DOHH2 (cell line): ENCODE results near the gene UTRN.

Experiments
- H3F3A ChIP-seq: fragments of 200-600 bp; sonication (generic), shearing (Covaris generic); 2 replicates; pipeline ENCODE4 v1.6.0; 2016; ENCODE audit warnings: antibody characterized with exemption, mild to moderate bottlenecking; ENCODE audit not compliant: control insufficient read depth, insufficient read depth
- H3K27ac ChIP-seq: fragments of 200-600 bp; sonication (generic); 2 replicates; pipeline ENCODE4 v1.5.1; 2014; ENCODE audit warnings: low read depth, mild to moderate bottlenecking, low read length, moderate library complexity
- H3K27me3 ChIP-seq: fragments of 200-600 bp; sonication (generic); 2 replicates; pipeline ENCODE4 v1.6.1; 2014; ENCODE audit warnings: mild to moderate bottlenecking, low read length, mixed read lengths; ENCODE audit not compliant: control insufficient read depth
- H3K36me3 ChIP-seq: fragments of 200-600 bp; sonication (generic); 2 replicates; pipeline ENCODE4 v1.6.1; 2014; ENCODE audit warnings: mild to moderate bottlenecking, low read length, moderate library complexity, mixed read lengths; ENCODE audit not compliant: control insufficient read depth
- H3K4me1 ChIP-seq: fragments of 200-600 bp; sonication (generic); 2 replicates; pipeline ENCODE4 v1.6.1; 2014; ENCODE audit warnings: mild to moderate bottlenecking, low read length, mixed read lengths; ENCODE audit not compliant: control insufficient read depth
- H3K4me2 ChIP-seq: fragments of 200-600 bp; sonication (generic); 2 replicates; pipeline ENCODE4 v1.6.0; 2014; ENCODE audit warnings: mild to moderate bottlenecking, low read length, moderate library complexity
- H3K4me3 ChIP-seq: fragments of 200-600 bp; sonication (generic); 2 replicates; pipeline ENCODE4 v1.5.1; 2014; ENCODE audit warnings: mild to moderate bottlenecking, low read length, mixed read lengths
- H3K79me2 ChIP-seq: fragments of 200-600 bp; sonication (generic); 2 replicates; pipeline ENCODE4 v1.6.1; 2014; ENCODE audit warnings: mild to moderate bottlenecking, low read length, mixed read lengths; ENCODE audit not compliant: control insufficient read depth
- H3K9me2 ChIP-seq: fragments of 200-600 bp; sonication (generic); replicated peaks from 2 replicates; pipeline ENCODE4 v1.6.1; 2014; ENCODE audit warnings: mild to moderate bottlenecking, low read length, mixed read lengths; ENCODE audit not compliant: control insufficient read depth
- H3K9me3 ChIP-seq: fragments of 200-600 bp; sonication (generic); 2 replicates; pipeline ENCODE4 v1.6.1; 2014; ENCODE audit warnings: antibody characterized with exemption, low read length, mixed read lengths; ENCODE audit not compliant: control insufficient read depth, insufficient read depth
- H4K20me1 ChIP-seq: fragments of 200-600 bp; sonication (generic); 2 replicates; pipeline ENCODE4 v1.6.0; 2014; ENCODE audit warnings: low read depth, mild to moderate bottlenecking, antibody characterized with exemption, low read length, moderate library complexity; ENCODE audit not compliant: control insufficient read depth, insufficient read depth
- EZH2phosphoT487 ChIP-seq: fragments of 200-600 bp; sonication (generic); IDR thresholded peaks from 2 replicates; pipeline ENCODE4 v1.6.1; 2017; ENCODE audit warnings: borderline replicate concordance, mild to moderate bottlenecking, antibody characterized with exemption, low read length, moderate library complexity, mixed read lengths
- TF ChIP-seq, protein P1 (sequence below): fragments of 200-600 bp; sonication (generic); IDR thresholded peaks from one replicate; pipeline ENCODE4 v1.5.1; 2014; ENCODE audit warnings: antibody characterized with exemption, mild to moderate bottlenecking, low read depth, low read length; ENCODE audit not compliant: poor library complexity, severe bottlenecking

Gene UTRN

GRCh38 chr6:144259986-144260385 lies 25.1 kb upstream of the UTRN start:
- Histone ChIP-seq H3K36me3 (no peaks in the 10 kb centered on the region), H3K4me3 (no peak overlapping the region), H4K20me1 (no peaks in the 10 kb centered on the region), H3K9me2 (no peaks in the 10 kb centered on the region), H3K4me2 (no peak overlapping the region), H3K27ac (no peak overlapping the region), H3K4me1 (peaks cover 3% of the 10 kb centered on the region), H3K79me2 (no peaks in the 10 kb centered on the region), H3K27me3 (no peaks in the 10 kb centered on the region), H3F3A (no peaks in the 10 kb centered on the region), H3K9me3 (no peaks in the 10 kb centered on the region)
- TF ChIP-seq, protein P1, sequence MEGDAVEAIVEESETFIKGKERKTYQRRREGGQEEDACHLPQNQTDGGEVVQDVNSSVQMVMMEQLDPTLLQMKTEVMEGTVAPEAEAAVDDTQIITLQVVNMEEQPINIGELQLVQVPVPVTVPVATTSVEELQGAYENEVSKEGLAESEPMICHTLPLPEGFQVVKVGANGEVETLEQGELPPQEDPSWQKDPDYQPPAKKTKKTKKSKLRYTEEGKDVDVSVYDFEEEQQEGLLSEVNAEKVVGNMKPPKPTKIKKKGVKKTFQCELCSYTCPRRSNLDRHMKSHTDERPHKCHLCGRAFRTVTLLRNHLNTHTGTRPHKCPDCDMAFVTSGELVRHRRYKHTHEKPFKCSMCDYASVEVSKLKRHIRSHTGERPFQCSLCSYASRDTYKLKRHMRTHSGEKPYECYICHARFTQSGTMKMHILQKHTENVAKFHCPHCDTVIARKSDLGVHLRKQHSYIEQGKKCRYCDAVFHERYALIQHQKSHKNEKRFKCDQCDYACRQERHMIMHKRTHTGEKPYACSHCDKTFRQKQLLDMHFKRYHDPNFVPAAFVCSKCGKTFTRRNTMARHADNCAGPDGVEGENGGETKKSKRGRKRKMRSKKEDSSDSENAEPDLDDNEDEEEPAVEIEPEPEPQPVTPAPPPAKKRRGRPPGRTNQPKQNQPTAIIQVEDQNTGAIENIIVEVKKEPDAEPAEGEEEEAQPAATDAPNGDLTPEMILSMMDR, result no peak
- no peak for TF ChIP-seq EZH2phosphoT487

GRCh38 chr6:144262470-144263369 lies 22.4 kb upstream of the UTRN start:
- H3K27me3 ChIP-seq, result no peaks in the 10 kb centered on the region
- no peaks in the 10 kb centered on the region for H3K79me2 ChIP-seq
- 0 out of 2 replicates have a peak, but pooled peaks cover 3% of the 10 kb centered on the region for H3F3A ChIP-seq
- no peaks in the 10 kb centered on the region for H3K9me3 ChIP-seq
- no peaks in the 10 kb centered on the region for H4K20me1 ChIP-seq
- H3K4me3 ChIP-seq, result no peak overlapping the region
- H3K27ac ChIP-seq, result no peak overlapping the region
- H3K9me2 ChIP-seq, result no peaks in the 10 kb centered on the region
- H3K4me2 ChIP-seq, result no peak overlapping the region
- no peak for TF ChIP-seq EZH2phosphoT487
- TF ChIP-seq, protein P1, result no peak
- H3K4me1 ChIP-seq, result peaks cover 17% of the 10 kb centered on the region
- no peaks in the 10 kb centered on the region for H3K36me3 ChIP-seq

GRCh38 chr6:144263786-144264185 lies 21.3 kb upstream of the UTRN start:
- Histone ChIP-seq H3K27me3 (no peaks in the 10 kb centered on the region), H3K4me1 (peaks cover 17% of the 10 kb centered on the region), H3K27ac (no peak overlapping the region), H4K20me1 (no peaks in the 10 kb centered on the region), H3K79me2 (no peaks in the 10 kb centered on the region), H3K4me2 (no peak overlapping the region), H3K4me3 (no peak overlapping the region), H3F3A (0 out of 2 replicates have a peak, but pooled peaks cover 3% of the 10 kb centered on the region), H3K36me3 (no peaks in the 10 kb centered on the region), H3K9me3 (no peaks in the 10 kb centered on the region), H3K9me2 (no peaks in the 10 kb centered on the region)
- TF ChIP-seq, protein P1, result no peak
- TF ChIP-seq EZH2phosphoT487, result no peak
